ENCODE data around the gene TGIF1. TPM values are rescaled to one million over a fixed set of nuclear protein-coding genes. Genes with fewer than 3 reads are reported as not detected.
A peak's percentile ranks its signal among the peaks of the same experiment; 100 is the strongest.
"Not testable (repeated sequence)": the region's sequence is repeated elsewhere in the genome, so short reads cannot be mapped to it uniquely, and the experiment has no call there.

The TGIF1 gene
- total RNA-seq, 6 experiments from 2014 or later = 11.3 to 41.4 (median 22.3) TPM

DNA sequence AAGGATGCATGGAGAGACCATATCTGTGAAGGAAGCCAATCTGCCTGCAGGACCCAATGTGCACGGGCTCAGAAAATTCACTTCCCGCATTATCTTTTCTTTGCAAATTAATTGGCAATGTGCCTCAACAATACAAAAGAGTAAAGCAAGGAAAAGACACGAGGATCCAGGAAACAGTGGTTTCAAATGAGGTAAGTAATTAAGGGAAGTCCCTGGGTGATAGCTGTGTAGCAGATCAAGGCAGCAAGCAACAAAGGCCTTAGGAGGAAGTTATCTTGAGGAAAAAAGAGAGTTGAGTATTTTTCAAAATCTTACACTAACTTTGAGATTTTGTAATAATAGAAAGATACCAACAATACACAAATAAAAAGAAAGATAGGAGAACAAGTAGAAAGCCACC is 44.3 kb upstream of the TGIF1 start:
- Histone ChIP-seq H3K9me3 (no peaks in the 10 kb centered on the region), H3K27ac (no peak overlapping the region), H3K36me3 (no peaks in the 10 kb centered on the region), H3K27me3 (no peaks in the 10 kb centered on the region), H3K4me1 (no peaks in the 10 kb centered on the region), H3K4me3 (no peak overlapping the region)
- DNase-seq = no peak
- peak; percentile 28 to 65 (median 42) for ATAC-seq
- 23% methylated on average over 3 of the region's 3 CpGs for WGBS (ENCODE audit: insufficient coverage, low coverage, low lambda C conversion rate, missing lambda C conversion rate)
- intact Hi-C loops (cut with DNase I) = no loop called here
- TF ChIP-seq, protein P1, sequence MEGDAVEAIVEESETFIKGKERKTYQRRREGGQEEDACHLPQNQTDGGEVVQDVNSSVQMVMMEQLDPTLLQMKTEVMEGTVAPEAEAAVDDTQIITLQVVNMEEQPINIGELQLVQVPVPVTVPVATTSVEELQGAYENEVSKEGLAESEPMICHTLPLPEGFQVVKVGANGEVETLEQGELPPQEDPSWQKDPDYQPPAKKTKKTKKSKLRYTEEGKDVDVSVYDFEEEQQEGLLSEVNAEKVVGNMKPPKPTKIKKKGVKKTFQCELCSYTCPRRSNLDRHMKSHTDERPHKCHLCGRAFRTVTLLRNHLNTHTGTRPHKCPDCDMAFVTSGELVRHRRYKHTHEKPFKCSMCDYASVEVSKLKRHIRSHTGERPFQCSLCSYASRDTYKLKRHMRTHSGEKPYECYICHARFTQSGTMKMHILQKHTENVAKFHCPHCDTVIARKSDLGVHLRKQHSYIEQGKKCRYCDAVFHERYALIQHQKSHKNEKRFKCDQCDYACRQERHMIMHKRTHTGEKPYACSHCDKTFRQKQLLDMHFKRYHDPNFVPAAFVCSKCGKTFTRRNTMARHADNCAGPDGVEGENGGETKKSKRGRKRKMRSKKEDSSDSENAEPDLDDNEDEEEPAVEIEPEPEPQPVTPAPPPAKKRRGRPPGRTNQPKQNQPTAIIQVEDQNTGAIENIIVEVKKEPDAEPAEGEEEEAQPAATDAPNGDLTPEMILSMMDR (IDR thresholded peaks at IDR 0.05) = no peak
- no peak for TF ChIP-seq POLR2A (IDR thresholded peaks at IDR 0.05)

DNA sequence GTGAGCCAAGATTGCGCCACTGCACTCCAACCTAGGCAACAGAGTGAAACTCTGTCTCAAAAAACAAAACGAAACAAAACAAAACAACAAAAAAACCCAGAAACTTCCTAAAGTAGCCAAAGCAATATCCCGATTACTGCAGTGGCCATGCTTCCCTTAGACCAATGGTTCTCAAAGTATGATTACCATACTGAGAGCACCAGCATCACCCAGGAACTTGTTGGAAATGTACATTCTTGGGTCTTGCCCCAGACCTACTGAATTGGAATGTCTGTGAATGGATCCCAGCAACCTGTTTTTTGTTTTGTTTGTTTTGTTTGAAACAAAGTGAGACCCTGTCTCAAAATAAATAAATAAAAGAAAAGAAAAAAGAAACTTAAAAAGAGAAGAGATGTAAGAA is 41.9 kb upstream of the TGIF1 start:
- intact Hi-C loops (cut with DNase I) = no loop called here
- no peak for DNase-seq
- no peak for ATAC-seq
- Histone ChIP-seq H3K4me3 (no peak overlapping the region), H3K27me3 (no peaks in the 10 kb centered on the region), H3K4me1 (no peaks in the 10 kb centered on the region), H3K36me3 (no peaks in the 10 kb centered on the region), H3K27ac (no peak overlapping the region), H3K9me3 (no peaks in the 10 kb centered on the region)
- TF ChIP-seq POLR2A (IDR thresholded peaks at IDR 0.05) = no peak
- TF ChIP-seq, protein P1 (IDR thresholded peaks at IDR 0.05) = no peak
- WGBS (ENCODE audit: insufficient coverage, low coverage, low lambda C conversion rate, missing lambda C conversion rate) = 95% methylated on average over 3 of the region's 3 CpGs

DNA sequence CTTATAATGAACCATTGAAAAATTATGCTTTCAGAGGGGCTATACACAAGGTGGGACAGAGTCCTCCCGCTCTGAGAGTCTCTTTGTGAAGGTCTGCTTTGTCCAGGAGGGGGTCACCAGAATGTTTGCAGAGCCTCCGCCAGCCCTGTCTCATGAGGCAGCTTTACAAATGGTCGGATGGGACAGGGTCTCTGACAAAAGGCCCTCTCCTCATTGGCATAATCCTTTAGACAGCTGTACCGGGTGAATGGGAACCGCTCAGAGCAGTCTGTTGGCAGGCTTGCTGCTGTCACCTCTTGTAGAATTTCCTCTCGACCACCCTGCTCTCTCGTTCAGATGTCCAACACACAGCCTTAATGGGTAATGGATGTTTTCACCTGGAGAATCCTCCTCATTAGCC is 40.2 kb upstream of the TGIF1 start:
- TF ChIP-seq, protein P1 (IDR thresholded peaks at IDR 0.05) = no peak
- TF ChIP-seq POLR2A (IDR thresholded peaks at IDR 0.05) = no peak
- Histone ChIP-seq H3K27ac (no peak overlapping the region), H3K4me1 (no peaks in the 10 kb centered on the region), H3K27me3 (no peaks in the 10 kb centered on the region), H3K36me3 (no peaks in the 10 kb centered on the region), H3K4me3 (no peak overlapping the region), H3K9me3 (no peaks in the 10 kb centered on the region)
- DNase-seq (no peak), ATAC-seq (no peak)
- WGBS (ENCODE audit: insufficient coverage, low coverage, low lambda C conversion rate, missing lambda C conversion rate) = 83% methylated on average over 3 of the region's 7 CpGs
- intact Hi-C loops (cut with DNase I) = no loop called here

DNA sequence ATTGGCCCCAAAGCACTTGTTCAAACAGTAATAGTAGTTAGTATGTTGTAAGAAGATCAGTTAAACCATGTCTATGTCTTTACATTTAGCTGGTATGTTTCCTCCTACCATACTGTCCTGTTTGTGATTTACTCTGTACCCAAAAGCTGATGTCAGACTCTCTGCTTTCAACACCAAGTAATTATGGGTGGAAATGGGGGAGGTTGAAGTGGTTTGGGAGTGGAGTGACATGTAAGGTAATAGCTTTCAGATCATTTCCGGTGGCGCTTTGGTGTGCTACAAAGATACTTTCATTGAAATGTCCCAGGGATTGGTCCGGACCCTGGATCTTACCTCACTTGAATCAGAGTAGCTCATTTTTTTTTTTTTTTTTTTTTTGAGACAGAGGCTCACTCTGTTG is 39.7 kb upstream of the TGIF1 start:
- no peak overlapping the region for H3K27ac ChIP-seq
- no peak overlapping the region for H3K4me3 ChIP-seq
- intact Hi-C loops (cut with DNase I) = no loop called here
- ATAC-seq = no peak
- H3K4me1 ChIP-seq = no peaks in the 10 kb centered on the region
- no peak for DNase-seq
- no peak for TF ChIP-seq POLR2A (IDR thresholded peaks at IDR 0.05)
- TF ChIP-seq, protein P1 (IDR thresholded peaks at IDR 0.05) = no peak
- WGBS (ENCODE audit: insufficient coverage, low coverage, low lambda C conversion rate, missing lambda C conversion rate) = 88% methylated on average over 3 of the region's 3 CpGs
- no peaks in the 10 kb centered on the region for H3K9me3 ChIP-seq
- H3K27me3 ChIP-seq = no peaks in the 10 kb centered on the region
- H3K36me3 ChIP-seq = no peaks in the 10 kb centered on the region

DNA sequence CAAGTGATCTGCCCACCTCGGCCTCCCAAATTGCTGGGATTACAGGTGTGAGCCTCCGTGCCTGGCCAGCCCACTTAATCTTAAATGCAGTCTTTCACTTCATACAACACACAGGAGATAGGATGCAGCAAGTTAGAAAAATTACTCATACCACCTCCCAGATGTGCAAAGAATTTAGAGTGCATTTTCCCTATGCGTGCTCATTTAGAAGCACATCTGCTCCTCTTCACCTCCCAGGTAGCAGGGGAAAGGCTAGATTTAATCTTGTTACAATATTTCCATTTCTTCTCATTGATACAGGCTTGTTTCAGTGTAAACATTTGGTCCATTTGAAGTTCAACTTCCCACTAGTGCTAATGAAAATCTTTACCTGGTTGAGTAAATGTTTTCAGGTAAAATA is 39.1 kb upstream of the TGIF1 start:
- H3K27ac ChIP-seq; ATAC-seq; DNase-seq; H3K36me3 ChIP-seq; intact Hi-C loops (cut with DNase I); H3K27me3 ChIP-seq; H3K9me3 ChIP-seq; H3K4me3 ChIP-seq; H3K4me1 ChIP-seq: not testable (repeated sequence)
- 100% methylated on average over 1 of the region's 3 CpGs for WGBS (ENCODE audit: insufficient coverage, low coverage, low lambda C conversion rate, missing lambda C conversion rate)

All from right lobe of liver (tissue), 6 donors.